Activated CD4-positive, alpha-beta memory T cell treated with anti-CD3 and anti-CD28 coated beads for 36 hours (primary cell): Measurements from ENCODE around the gene QKI. TPM values are rescaled to one million over a fixed set of nuclear protein-coding genes. Genes with fewer than 3 reads are reported as not detected.

Experiments used
- CTCF ChIA-PET: fragments of 350-600 bp; sonication (Branson Sonifier 250); formaldehyde crosslinking; loops from one replicate; lab custom pipeline; 2021; ENCODE audit warnings: antibody characterized with exemption, inconsistent platforms; lab: Charles Lee
- POLR2A ChIA-PET: fragments of 350-600 bp; sonication (Branson Sonifier 250); formaldehyde crosslinking; loops from one replicate; lab custom pipeline; 2021; ENCODE audit warnings: antibody characterized with exemption; lab: Charles Lee
- DNase-seq: peaks from one replicate; pipeline ENCODE4 v3.0.0-alpha.2; 2020
- H3K27ac Mint-ChIP-seq: one replicate; pipeline ENCODE4 v1.8.0; 2021; ENCODE audit warnings: mixed read lengths
- H3K27me3 Mint-ChIP-seq: one replicate; pipeline ENCODE4 v1.8.0; 2021; ENCODE audit warnings: mixed read lengths
- H3K36me3 Mint-ChIP-seq: one replicate; pipeline ENCODE4 v1.8.0; 2021; ENCODE audit warnings: mixed read lengths
- H3K4me1 Mint-ChIP-seq: one replicate; pipeline ENCODE4 v1.8.0; 2021; ENCODE audit warnings: low read depth, mixed read lengths
- H3K4me3 Mint-ChIP-seq: one replicate; pipeline ENCODE4 v1.8.0; 2021; ENCODE audit warnings: mild to moderate bottlenecking, mixed read lengths
- H3K9me3 Mint-ChIP-seq: one replicate; pipeline ENCODE4 v1.8.0; 2021; ENCODE audit warnings: mixed read lengths
- intact Hi-C: fragments of 100-400 bp; cut with micrococcal nuclease; formaldehyde crosslinking; loops from one replicate; pipeline ENCODE4 v1.15.1; 2023
- total RNA-seq, 2 experiments: library from RNA; stranded (reverse); gene quantifications; one replicate each; pipeline ENCODE4 v1.2.3, GENCODE V29; 2021

Gene QKI
- total RNA-seq, 2 experiments from 2014 or later, result 43.9 to 44.2 TPM

- intact Hi-C loops, result no loop called here
- ChIA-PET POLR2A (no interaction called here), CTCF (no interaction called here)
- H3K9me3 Mint-ChIP-seq, result peaks cover 2% of the 10 kb centered on the region
- no peaks in the 10 kb centered on the region for H3K27me3 Mint-ChIP-seq
- H3K4me3 Mint-ChIP-seq, result no peak overlapping the region
- H3K4me1 Mint-ChIP-seq, result no peaks in the 10 kb centered on the region
- no peak for DNase-seq
- no peak overlapping the region for H3K27ac Mint-ChIP-seq
- H3K36me3 Mint-ChIP-seq, result no peaks in the 10 kb centered on the region
These were observed 186.3 kb downstream of the QKI start for GRCh38 chr6:163600781-163601180.

GRCh38 chr6:163602851-163603250, 188.3 kb downstream of the QKI start:
- CTCF ChIA-PET, result no interaction called here
- Mint-ChIP-seq H3K36me3 (no peaks in the 10 kb centered on the region), H3K27me3 (no peaks in the 10 kb centered on the region), H3K4me1 (no peaks in the 10 kb centered on the region), H3K9me3 (peaks cover 2% of the 10 kb centered on the region), H3K27ac (no peak overlapping the region), H3K4me3 (no peak overlapping the region)
- intact Hi-C loops, result no loop called here
- POLR2A ChIA-PET, result no interaction called here
- no peak for DNase-seq

GRCh38 chr6:163603395-163603794, 188.9 kb downstream of the QKI start:
- Mint-ChIP-seq H3K9me3 (peaks cover 2% of the 10 kb centered on the region), H3K27me3 (no peaks in the 10 kb centered on the region), H3K27ac (no peak overlapping the region), H3K36me3 (no peaks in the 10 kb centered on the region), H3K4me1 (no peaks in the 10 kb centered on the region), H3K4me3 (no peak overlapping the region)
- ChIA-PET CTCF (no interaction called here), POLR2A (no interaction called here)
- no peak for DNase-seq
- intact Hi-C loops, result no loop called here

- Mint-ChIP-seq H3K27me3 (no peaks in the 10 kb centered on the region), H3K9me3 (peaks cover 2% of the 10 kb centered on the region), H3K36me3 (no peaks in the 10 kb centered on the region), H3K4me1 (no peaks in the 10 kb centered on the region), H3K27ac (no peak overlapping the region), H3K4me3 (no peak overlapping the region)
- intact Hi-C loops, result no loop called here
- POLR2A ChIA-PET, result no interaction called here
- CTCF ChIA-PET, result interaction anchor here (0.7 kb wide), 1 partner anchor 189 kb away, joined by 4 read pairs; no protein-coding TSS in a partner anchor
- no peak for DNase-seq
These were observed 191.0 kb downstream of the QKI start for GRCh38 chr6:163605385-163606097.

GRCh38 chr6:163607792-163608191, 193.3 kb downstream of the QKI start:
- Mint-ChIP-seq H3K27ac (no peak overlapping the region), H3K27me3 (no peaks in the 10 kb centered on the region), H3K36me3 (no peaks in the 10 kb centered on the region), H3K4me1 (no peaks in the 10 kb centered on the region), H3K4me3 (no peak overlapping the region), H3K9me3 (peaks cover 2% of the 10 kb centered on the region)
- intact Hi-C loops, result no loop called here
- ChIA-PET CTCF (no interaction called here), POLR2A (no interaction called here)
- no peak for DNase-seq

- ChIA-PET CTCF (no interaction called here), POLR2A (no interaction called here)
- DNase-seq, result no peak
- H3K9me3 Mint-ChIP-seq, result peaks cover 2% of the 10 kb centered on the region
- H3K36me3 Mint-ChIP-seq, result no peaks in the 10 kb centered on the region
- no peak overlapping the region for H3K27ac Mint-ChIP-seq
- H3K4me3 Mint-ChIP-seq, result no peak overlapping the region
- no peaks in the 10 kb centered on the region for H3K27me3 Mint-ChIP-seq
- intact Hi-C loops, result no loop called here
- H3K4me1 Mint-ChIP-seq, result no peaks in the 10 kb centered on the region
These were observed 193.7 kb downstream of the QKI start for GRCh38 chr6:163608204-163608644.

- H3K27me3 Mint-ChIP-seq, result peaks cover 3% of the 10 kb centered on the region
- DNase-seq, result no peak
- no peaks in the 10 kb centered on the region for H3K4me1 Mint-ChIP-seq
- H3K4me3 Mint-ChIP-seq, result no peak overlapping the region
- POLR2A ChIA-PET, result no interaction called here
- CTCF ChIA-PET, result no interaction called here
- no peak overlapping the region for H3K27ac Mint-ChIP-seq
- H3K36me3 Mint-ChIP-seq, result no peaks in the 10 kb centered on the region
- intact Hi-C loops, result no loop called here
- no peaks in the 10 kb centered on the region for H3K9me3 Mint-ChIP-seq
These were observed 197.7 kb downstream of the QKI start for GRCh38 chr6:163612200-163612599.

GRCh38 chr6:163613025-163613424, 198.5 kb downstream of the QKI start:
- no peaks in the 10 kb centered on the region for H3K4me1 Mint-ChIP-seq
- ChIA-PET CTCF (no interaction called here), POLR2A (no interaction called here)
- H3K4me3 Mint-ChIP-seq, result no peak overlapping the region
- intact Hi-C loops, result no loop called here
- no peaks in the 10 kb centered on the region for H3K36me3 Mint-ChIP-seq
- no peak for DNase-seq
- no peak overlapping the region for H3K27ac Mint-ChIP-seq
- H3K9me3 Mint-ChIP-seq, result no peaks in the 10 kb centered on the region
- peaks cover 3% of the 10 kb centered on the region for H3K27me3 Mint-ChIP-seq

GRCh38 chr6:163613668-163614067, 199.2 kb downstream of the QKI start:
- no peak overlapping the region for H3K4me3 Mint-ChIP-seq

GRCh38 chr6:163616452-163616851, 201.9 kb downstream of the QKI start:
- Mint-ChIP-seq H3K4me3 (no peak overlapping the region), H3K4me1 (no peaks in the 10 kb centered on the region), H3K36me3 (no peaks in the 10 kb centered on the region), H3K27me3 (peaks cover 3% of the 10 kb centered on the region), H3K27ac (no peak overlapping the region), H3K9me3 (no peaks in the 10 kb centered on the region)
- intact Hi-C loops, result no loop called here
- POLR2A ChIA-PET, result no interaction called here
- CTCF ChIA-PET, result no interaction called here
- no peak for DNase-seq

More at GRCh38 chr6:163613668-163614067, 199.2 kb downstream of the QKI start:
- POLR2A ChIA-PET, result no interaction called here
- Mint-ChIP-seq H3K9me3 (no peaks in the 10 kb centered on the region), H3K27me3 (peaks cover 3% of the 10 kb centered on the region), H3K27ac (no peak overlapping the region), H3K4me1 (no peaks in the 10 kb centered on the region), H3K36me3 (no peaks in the 10 kb centered on the region)
- intact Hi-C loops, result no loop called here
- CTCF ChIA-PET, result no interaction called here
- no peak for DNase-seq

GRCh38 chr6:163617549-163617948, 203.0 kb downstream of the QKI start:
- no peaks in the 10 kb centered on the region for H3K4me1 Mint-ChIP-seq
- H3K9me3 Mint-ChIP-seq, result no peaks in the 10 kb centered on the region
- no peak for DNase-seq
- H3K27me3 Mint-ChIP-seq, result peaks cover 3% of the 10 kb centered on the region
- H3K27ac Mint-ChIP-seq, result no peak overlapping the region
- intact Hi-C loops, result no loop called here
- ChIA-PET POLR2A (no interaction called here), CTCF (no interaction called here)
- H3K36me3 Mint-ChIP-seq, result no peaks in the 10 kb centered on the region
- H3K4me3 Mint-ChIP-seq, result no peak overlapping the region

- DNase-seq, result no peak
- no peak overlapping the region for H3K27ac Mint-ChIP-seq
- no peak overlapping the region for H3K4me3 Mint-ChIP-seq
- no peaks in the 10 kb centered on the region for H3K9me3 Mint-ChIP-seq
- intact Hi-C loops, result no loop called here
- POLR2A ChIA-PET, result no interaction called here
- H3K27me3 Mint-ChIP-seq, result no peaks in the 10 kb centered on the region
- CTCF ChIA-PET, result no interaction called here
- no peaks in the 10 kb centered on the region for H3K4me1 Mint-ChIP-seq
- H3K36me3 Mint-ChIP-seq, result no peaks in the 10 kb centered on the region
These were observed 205.6 kb downstream of the QKI start for GRCh38 chr6:163620101-163620500.

- no peaks in the 10 kb centered on the region for H3K4me1 Mint-ChIP-seq
- ChIA-PET POLR2A (no interaction called here), CTCF (no interaction called here)
- DNase-seq, result no peak
- H3K36me3 Mint-ChIP-seq, result no peaks in the 10 kb centered on the region
- H3K4me3 Mint-ChIP-seq, result no peak overlapping the region
- no peaks in the 10 kb centered on the region for H3K9me3 Mint-ChIP-seq
- H3K27me3 Mint-ChIP-seq, result no peaks in the 10 kb centered on the region
- H3K27ac Mint-ChIP-seq, result no peak overlapping the region
- intact Hi-C loops, result no loop called here
These were observed 206.3 kb downstream of the QKI start for GRCh38 chr6:163620670-163621330.
